HepG2 (cell line): ENCODE measurements around the gene ARL16. TPM values are rescaled to one million over a fixed set of nuclear protein-coding genes. Genes with fewer than 3 reads are reported as not detected.

Experiments used
- EEA1 ChIP-seq: sonication (generic); formaldehyde crosslinking; IDR thresholded peaks from 2 replicates; pipeline ENCODE4 v1.5.1; 2020; ENCODE audit warnings: mild to moderate bottlenecking, missing genetic modification reagents, borderline replicate concordance
- GTF3A ChIP-seq: sonication (generic); formaldehyde crosslinking; conservative IDR thresholded peaks from 2 replicates; pipeline ENCODE4 v1.4.0; 2020; ENCODE audit warnings: mild to moderate bottlenecking, missing genetic modification reagents
- JUN ChIP-seq: sonication (generic); formaldehyde crosslinking; IDR thresholded peaks from 2 replicates; pipeline ENCODE4 v1.4.0; 2020; ENCODE audit warnings: mild to moderate bottlenecking, missing genetic modification reagents
- MYC ChIP-seq: sonication (generic); formaldehyde crosslinking; IDR thresholded peaks from 2 replicates; pipeline ENCODE4 v1.9.0; 2021; ENCODE audit warnings: missing genetic modification reagents, borderline replicate concordance
- SMARCE1 ChIP-seq: fragments of 450-650 bp; IDR thresholded peaks from 2 replicates; pipeline ENCODE4 v1.6.1; 2017; ENCODE audit warnings: borderline replicate concordance
- SOX6 ChIP-seq, 2 experiments: fragments of 450-650 bp in 1 of 2; sonication (generic) in 1 of 2; formaldehyde crosslinking in 1 of 2; IDR thresholded peaks; 2 replicates each; pipeline versions ENCODE4 v1.4.0 to v1.6.1; 2017 to 2020; ENCODE audit warnings: antibody characterized with exemption in 1 of 2, mild to moderate bottlenecking in 1 of 2, missing genetic modification reagents in 1 of 2
- SSRP1 ChIP-seq: IDR thresholded peaks from 2 replicates; pipeline ENCODE4 v1.6.1; 2016; ENCODE audit warnings: control low read depth
- ZBTB42 ChIP-seq: sonication (generic); formaldehyde crosslinking; IDR thresholded peaks from 2 replicates; pipeline ENCODE4 v1.5.0; 2020; ENCODE audit warnings: mild to moderate bottlenecking, missing genetic modification reagents
- ZNF12 ChIP-seq: sonication (generic); formaldehyde crosslinking; IDR thresholded peaks from 2 replicates; pipeline ENCODE4 v1.5.0; 2020; ENCODE audit warnings: missing genetic modification reagents
- ZNF17 ChIP-seq: sonication (generic); formaldehyde crosslinking; IDR thresholded peaks from 2 replicates; pipeline ENCODE4 v1.5.0; 2020; ENCODE audit warnings: mild to moderate bottlenecking, missing genetic modification reagents
- ZNF543 ChIP-seq: sonication (generic); formaldehyde crosslinking; IDR thresholded peaks from 2 replicates; pipeline ENCODE4 v1.4.0; 2020; ENCODE audit warnings: mild to moderate bottlenecking, missing genetic modification reagents
- ZNF781 ChIP-seq: sonication (generic); formaldehyde crosslinking; IDR thresholded peaks from 2 replicates; pipeline ENCODE4 v1.5.1; 2020; ENCODE audit warnings: borderline replicate concordance, mild to moderate bottlenecking, missing genetic modification reagents; ENCODE audit errors: not compliant biosample characterization
- polyA plus RNA-seq, 8 experiments: library from polyadenylated mRNA; depleted of rRNA in 3 of 8; stranded (reverse) in 7 of 8; unstranded in 1 of 8; fragments of >200 nt; fragmentation: Illumina TruSeq in 4 of 8; extraction: Trizol in 4 of 8; gene quantifications; 2 replicates each; pipeline versions ENCODE4 v1.2.1 to v1.2.3, GENCODE V29; 2011 to 2016; ENCODE audit warnings: low read depth in 4 of 8, missing spikeins in 1 of 8, mixed read lengths in 1 of 8; ENCODE audit not compliant: insufficient read depth in 1 of 8
- total RNA-seq, 5 experiments: library from RNA; depleted of rRNA; stranded (reverse); fragments of >200 nt; fragmentation: Illumina TruSeq; extraction: Trizol; gene quantifications; 2 replicates each; pipeline ENCODE4 v1.2.3, GENCODE V29; 2016; ENCODE audit warnings: low read depth in 1 of 5
- TF ChIP-seq, protein P1 (sequence below): sonication (generic); formaldehyde crosslinking; IDR thresholded peaks from 2 replicates; pipeline ENCODE4 v1.4.0; 2020; ENCODE audit warnings: missing genetic modification reagents
- TF ChIP-seq, protein P2 (sequence below): sonication (generic); formaldehyde crosslinking; IDR thresholded peaks from 2 replicates; pipeline ENCODE4 v1.4.0; 2020; ENCODE audit warnings: missing genetic modification reagents
- TF ChIP-seq, protein P3 (sequence below): sonication (generic); formaldehyde crosslinking; IDR thresholded peaks from 2 replicates; pipeline ENCODE4 v1.4.0; 2020; ENCODE audit warnings: missing genetic modification reagents
- TF ChIP-seq, protein P4 (sequence below): sonication (generic); formaldehyde crosslinking; IDR thresholded peaks from 2 replicates; pipeline ENCODE4 v1.8.0; 2022; ENCODE audit warnings: missing genetic modification reagents, mild to moderate bottlenecking, moderate library complexity, borderline replicate concordance
- TF ChIP-seq, protein P5 (sequence below): IDR thresholded peaks from 2 replicates; pipeline ENCODE4 v1.6.1; 2016

Gene ARL16
- total and polyA plus RNA-seq, 2 of the 13 experiments (the other 11 are each of a cell fraction or from before 2014, with no cell fraction given) = 20.8 to 30.8 TPM

DNA sequence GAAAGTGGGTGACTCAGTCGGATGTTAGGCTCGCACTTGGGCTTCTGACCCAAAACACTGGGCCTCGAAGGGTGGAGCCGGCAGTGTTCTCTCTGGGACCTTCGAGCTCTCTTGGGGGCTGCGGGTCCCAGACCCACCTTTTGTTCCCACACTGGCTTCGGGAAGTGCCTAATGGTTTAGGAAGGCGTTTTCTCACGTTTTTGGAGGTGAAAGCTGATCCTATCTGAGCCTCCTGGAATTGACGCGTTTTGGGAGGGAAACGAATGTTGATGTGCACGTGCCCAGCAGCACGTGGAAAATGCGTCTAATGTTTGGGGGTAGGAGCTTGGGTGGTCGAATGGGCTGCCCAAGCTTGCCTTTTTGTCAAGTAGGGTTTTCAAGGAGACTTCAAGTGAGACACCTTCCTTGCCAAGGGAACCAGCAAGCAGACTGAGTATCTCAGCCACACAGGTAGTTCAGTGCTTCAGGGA is 880 bp upstream of the ARL16 start (continued):
- TF ChIP-seq, protein P1, sequence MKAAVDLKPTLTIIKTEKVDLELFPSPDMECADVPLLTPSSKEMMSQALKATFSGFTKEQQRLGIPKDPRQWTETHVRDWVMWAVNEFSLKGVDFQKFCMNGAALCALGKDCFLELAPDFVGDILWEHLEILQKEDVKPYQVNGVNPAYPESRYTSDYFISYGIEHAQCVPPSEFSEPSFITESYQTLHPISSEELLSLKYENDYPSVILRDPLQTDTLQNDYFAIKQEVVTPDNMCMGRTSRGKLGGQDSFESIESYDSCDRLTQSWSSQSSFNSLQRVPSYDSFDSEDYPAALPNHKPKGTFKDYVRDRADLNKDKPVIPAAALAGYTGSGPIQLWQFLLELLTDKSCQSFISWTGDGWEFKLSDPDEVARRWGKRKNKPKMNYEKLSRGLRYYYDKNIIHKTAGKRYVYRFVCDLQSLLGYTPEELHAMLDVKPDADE = no peak
- TF ChIP-seq ZNF543 (CRISPR knock-in tag) (0 out of 2 replicates have a peak, but pooled peaks have one; percentile 25), EEA1 (peak; percentile 11; the same call in 1 of the 2 replicates), SOX6 (IDR thresholded peaks at IDR 0.05) (no peak), SOX6 (CRISPR knock-in tag; IDR thresholded peaks at IDR 0.05) (no peak), ZNF12 (CRISPR knock-in tag) (0 out of 2 replicates have a peak, but pooled peaks have one; percentile 17), ZBTB42 (CRISPR knock-in tag) (0 out of 2 replicates have a peak, but pooled peaks have one; percentile 56), SSRP1 (CRISPR knock-in tag) (0 out of 2 replicates have a peak, but pooled peaks have one; percentile 7), ZNF17 (CRISPR knock-in tag) (no peak), GTF3A (CRISPR knock-in tag) (0 out of 2 replicates have a peak, but pooled peaks have one; percentile 6), ZNF781 (CRISPR knock-in tag) (peak; percentile 21), JUN (CRISPR knock-in tag) (no peak), SMARCE1 (no peak), MYC (CRISPR knock-in tag) (0 out of 2 replicates have a peak, but pooled peaks have one; percentile 42)
- TF ChIP-seq, protein P2, sequence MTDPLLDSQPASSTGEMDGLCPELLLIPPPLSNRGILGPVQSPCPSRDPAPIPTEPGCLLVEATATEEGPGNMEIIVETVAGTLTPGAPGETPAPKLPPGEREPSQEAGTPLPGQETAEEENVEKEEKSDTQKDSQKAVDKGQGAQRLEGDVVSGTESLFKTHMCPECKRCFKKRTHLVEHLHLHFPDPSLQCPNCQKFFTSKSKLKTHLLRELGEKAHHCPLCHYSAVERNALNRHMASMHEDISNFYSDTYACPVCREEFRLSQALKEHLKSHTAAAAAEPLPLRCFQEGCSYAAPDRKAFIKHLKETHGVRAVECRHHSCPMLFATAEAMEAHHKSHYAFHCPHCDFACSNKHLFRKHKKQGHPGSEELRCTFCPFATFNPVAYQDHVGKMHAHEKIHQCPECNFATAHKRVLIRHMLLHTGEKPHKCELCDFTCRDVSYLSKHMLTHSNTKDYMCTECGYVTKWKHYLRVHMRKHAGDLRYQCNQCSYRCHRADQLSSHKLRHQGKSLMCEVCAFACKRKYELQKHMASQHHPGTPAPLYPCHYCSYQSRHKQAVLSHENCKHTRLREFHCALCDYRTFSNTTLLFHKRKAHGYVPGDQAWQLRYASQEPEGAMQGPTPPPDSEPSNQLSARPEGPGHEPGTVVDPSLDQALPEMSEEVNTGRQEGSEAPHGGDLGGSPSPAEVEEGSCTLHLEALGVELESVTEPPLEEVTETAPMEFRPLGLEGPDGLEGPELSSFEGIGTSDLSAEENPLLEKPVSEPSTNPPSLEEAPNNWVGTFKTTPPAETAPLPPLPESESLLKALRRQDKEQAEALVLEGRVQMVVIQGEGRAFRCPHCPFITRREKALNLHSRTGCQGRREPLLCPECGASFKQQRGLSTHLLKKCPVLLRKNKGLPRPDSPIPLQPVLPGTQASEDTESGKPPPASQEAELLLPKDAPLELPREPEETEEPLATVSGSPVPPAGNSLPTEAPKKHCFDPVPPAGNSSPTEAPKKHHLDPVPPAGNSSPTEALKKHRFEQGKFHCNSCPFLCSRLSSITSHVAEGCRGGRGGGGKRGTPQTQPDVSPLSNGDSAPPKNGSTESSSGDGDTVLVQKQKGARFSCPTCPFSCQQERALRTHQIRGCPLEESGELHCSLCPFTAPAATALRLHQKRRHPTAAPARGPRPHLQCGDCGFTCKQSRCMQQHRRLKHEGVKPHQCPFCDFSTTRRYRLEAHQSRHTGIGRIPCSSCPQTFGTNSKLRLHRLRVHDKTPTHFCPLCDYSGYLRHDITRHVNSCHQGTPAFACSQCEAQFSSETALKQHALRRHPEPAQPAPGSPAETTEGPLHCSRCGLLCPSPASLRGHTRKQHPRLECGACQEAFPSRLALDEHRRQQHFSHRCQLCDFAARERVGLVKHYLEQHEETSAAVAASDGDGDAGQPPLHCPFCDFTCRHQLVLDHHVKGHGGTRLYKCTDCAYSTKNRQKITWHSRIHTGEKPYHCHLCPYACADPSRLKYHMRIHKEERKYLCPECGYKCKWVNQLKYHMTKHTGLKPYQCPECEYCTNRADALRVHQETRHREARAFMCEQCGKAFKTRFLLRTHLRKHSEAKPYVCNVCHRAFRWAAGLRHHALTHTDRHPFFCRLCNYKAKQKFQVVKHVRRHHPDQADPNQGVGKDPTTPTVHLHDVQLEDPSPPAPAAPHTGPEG = peak; percentile 13
- TF ChIP-seq, protein P3, sequence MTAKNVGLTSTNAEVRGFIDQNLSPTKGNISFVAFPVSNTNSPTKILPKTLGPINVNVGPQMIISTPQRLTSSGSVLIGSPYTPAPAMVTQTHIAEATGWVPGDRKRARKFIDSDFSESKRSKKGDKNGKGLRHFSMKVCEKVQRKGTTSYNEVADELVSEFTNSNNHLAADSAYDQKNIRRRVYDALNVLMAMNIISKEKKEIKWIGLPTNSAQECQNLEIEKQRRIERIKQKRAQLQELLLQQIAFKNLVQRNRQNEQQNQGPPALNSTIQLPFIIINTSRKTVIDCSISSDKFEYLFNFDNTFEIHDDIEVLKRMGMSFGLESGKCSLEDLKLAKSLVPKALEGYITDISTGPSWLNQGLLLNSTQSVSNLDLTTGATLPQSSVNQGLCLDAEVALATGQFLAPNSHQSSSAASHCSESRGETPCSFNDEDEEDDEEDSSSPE (CRISPR knock-in tag) = peak; percentile 64; the same call in 1 of the 2 replicates
- TF ChIP-seq, protein P4, sequence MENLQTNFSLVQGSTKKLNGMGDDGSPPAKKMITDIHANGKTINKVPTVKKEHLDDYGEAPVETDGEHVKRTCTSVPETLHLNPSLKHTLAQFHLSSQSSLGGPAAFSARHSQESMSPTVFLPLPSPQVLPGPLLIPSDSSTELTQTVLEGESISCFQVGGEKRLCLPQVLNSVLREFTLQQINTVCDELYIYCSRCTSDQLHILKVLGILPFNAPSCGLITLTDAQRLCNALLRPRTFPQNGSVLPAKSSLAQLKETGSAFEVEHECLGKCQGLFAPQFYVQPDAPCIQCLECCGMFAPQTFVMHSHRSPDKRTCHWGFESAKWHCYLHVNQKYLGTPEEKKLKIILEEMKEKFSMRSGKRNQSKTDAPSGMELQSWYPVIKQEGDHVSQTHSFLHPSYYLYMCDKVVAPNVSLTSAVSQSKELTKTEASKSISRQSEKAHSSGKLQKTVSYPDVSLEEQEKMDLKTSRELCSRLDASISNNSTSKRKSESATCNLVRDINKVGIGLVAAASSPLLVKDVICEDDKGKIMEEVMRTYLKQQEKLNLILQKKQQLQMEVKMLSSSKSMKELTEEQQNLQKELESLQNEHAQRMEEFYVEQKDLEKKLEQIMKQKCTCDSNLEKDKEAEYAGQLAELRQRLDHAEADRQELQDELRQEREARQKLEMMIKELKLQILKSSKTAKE (CRISPR knock-in tag) = peak; percentile 26; the same call in 1 of the 2 replicates
- TF ChIP-seq, protein P5, sequence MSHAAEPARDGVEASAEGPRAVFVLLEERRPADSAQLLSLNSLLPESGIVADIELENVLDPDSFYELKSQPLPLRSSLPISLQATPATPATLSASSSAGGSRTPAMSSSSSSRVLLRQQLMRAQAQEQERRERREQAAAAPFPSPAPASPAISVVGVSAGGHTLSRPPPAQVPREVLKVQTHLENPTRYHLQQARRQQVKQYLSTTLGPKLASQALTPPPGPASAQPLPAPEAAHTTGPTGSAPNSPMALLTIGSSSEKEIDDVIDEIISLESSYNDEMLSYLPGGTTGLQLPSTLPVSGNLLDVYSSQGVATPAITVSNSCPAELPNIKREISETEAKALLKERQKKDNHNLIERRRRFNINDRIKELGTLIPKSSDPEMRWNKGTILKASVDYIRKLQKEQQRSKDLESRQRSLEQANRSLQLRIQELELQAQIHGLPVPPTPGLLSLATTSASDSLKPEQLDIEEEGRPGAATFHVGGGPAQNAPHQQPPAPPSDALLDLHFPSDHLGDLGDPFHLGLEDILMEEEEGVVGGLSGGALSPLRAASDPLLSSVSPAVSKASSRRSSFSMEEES = peak; percentile 52; the same call in 1 of the 2 replicates
